ENCODE results near the gene ETS1.

GRCh38 chr11:128551611-128552335 is 35.6 kb downstream of the ETS1 start:
- TF ChIP-seq POLR2A (IDR thresholded peaks at IDR 0.05) (no peak), CTCF (IDR thresholded peaks at IDR 0.05) (no peak), POLR2AphosphoS5 (IDR thresholded peaks at IDR 0.05) (no peak)

Data from transverse colon (tissue), 4 donors.